OCI-M1 (cell line): ENCODE data around the gene TBX21.

Experiments used
- DNase-seq: peaks from one replicate; lab custom pipeline; 2025; lab: John Stamatoyannopoulos, UW

The TBX21 gene

DNA sequence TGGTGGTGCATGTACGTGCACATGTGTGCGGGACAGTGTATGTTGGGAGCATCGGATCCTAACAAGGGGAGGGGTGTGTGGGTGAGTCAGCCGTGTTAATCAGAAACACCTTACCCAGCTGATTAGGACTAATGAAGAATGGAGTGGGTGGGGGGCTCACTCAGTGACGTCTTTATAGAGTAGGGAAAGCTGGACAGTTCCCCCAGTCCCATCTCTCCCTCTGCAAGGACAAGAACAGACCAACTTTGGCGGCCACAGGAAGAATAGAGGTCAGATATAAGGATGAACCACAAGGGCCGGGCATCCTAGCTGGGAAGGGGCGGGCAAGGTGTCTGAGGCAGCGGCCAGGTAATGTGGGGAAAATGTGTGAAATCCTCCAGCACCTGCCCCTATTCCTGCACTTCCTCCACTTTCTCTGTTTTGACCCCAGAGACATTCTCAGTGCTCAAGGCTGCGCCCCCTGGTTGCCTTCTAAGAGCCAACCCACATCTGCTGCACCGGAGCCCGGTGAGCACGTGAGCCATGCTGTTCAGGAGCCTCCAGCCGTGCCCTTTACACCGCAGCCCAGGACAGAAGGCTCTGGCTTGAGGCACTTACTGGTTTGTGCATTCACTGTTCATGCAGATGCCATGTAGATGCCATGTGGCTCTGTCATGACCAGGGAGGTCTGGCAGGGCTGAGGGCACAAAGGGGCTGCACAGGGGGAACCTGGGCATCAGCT, 18.9 kb upstream of the TBX21 start:
- peak; percentile 24 for DNase-seq

- no peak for DNase-seq
Observed at GRCh38 chr17:47714773-47715396, 18.2 kb upstream of the TBX21 start.

- no peak for DNase-seq
Observed at GRCh38 chr17:47715669-47716325, 17.2 kb upstream of the TBX21 start.

GRCh38 chr17:47716375-47716774, 16.7 kb upstream of the TBX21 start:
- DNase-seq = no peak

- peak; percentile 51 for DNase-seq
Observed at GRCh38 chr17:47717261-47717697, 15.8 kb upstream of the TBX21 start.

GRCh38 chr17:47717979-47718621, 14.9 kb upstream of the TBX21 start:
- DNase-seq = peak; percentile 24

DNA sequence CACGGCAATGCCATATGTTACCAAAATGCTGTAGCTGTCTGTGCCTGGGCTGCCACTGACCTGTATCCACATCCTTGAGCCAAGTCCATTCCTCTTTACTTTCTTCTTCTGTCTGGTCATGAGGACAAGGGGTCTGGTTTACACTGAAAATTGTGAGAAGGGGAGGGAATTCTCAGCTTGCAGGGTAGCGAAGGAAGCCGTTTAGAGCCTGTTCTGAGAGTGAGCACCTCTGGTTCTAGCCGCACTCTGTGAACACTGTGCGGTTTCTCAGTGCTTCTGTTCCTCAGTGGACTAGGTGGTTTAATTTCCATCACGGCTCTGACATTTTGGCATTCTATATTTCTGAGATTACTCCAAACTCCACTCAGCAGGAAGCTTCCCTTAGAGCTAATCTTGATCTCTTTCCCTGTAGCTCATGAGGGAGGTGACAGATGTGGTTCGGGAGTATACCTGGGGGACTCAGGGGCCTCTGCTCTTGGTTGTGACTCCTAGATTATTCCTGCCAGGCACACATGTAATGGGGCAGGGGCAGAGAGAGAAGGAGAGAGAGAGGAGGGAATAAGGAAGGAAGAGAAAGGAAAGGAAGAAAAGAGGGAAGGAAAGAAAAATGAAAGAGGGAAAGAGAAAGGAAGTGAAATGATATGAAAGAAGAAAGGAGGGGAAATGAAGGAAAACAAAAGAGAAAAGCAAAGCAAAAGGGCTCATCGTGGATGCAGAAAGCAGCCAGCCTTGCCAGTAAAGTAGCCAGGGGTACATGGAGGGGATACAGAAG, 14.2 kb upstream of the TBX21 start:
- DNase-seq = no peak

DNA sequence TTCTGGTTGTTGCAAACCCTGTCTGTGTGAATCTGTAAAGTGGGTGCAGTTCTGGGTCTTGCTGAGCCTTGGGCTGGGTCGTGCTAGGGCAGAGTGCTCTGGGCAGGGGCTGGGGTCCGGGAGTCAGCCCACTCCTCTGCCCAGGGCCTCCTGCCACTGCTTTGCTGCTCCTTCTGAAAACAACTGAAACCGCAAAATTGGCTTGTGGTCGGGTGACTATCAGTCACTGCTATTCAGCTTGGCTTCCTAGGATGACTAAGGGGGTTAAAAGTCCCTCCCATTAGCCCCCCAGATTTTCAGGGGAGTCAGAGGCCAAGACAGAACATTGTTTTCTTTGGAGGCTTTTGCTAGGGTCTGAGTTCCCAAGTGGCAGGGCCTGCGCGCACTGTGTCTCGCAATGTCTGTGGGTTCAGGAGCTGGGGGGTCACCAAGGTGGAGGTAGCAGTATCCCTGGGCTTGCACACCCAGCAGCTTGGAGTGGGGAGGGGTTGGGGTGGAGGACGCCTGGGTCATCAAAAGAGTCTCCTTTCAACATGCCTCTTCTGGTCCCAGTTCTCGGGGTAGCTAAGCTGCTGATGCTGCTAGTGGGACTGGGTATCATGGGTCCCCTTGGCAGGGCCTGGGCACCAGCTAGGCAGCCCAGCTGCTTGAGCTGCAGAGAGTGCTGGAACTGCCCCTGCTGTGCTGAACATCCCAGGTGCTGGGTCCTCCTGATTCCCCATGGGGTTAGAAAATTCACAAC, 13.5 kb upstream of the TBX21 start:
- peak; percentile 78 for DNase-seq

DNA sequence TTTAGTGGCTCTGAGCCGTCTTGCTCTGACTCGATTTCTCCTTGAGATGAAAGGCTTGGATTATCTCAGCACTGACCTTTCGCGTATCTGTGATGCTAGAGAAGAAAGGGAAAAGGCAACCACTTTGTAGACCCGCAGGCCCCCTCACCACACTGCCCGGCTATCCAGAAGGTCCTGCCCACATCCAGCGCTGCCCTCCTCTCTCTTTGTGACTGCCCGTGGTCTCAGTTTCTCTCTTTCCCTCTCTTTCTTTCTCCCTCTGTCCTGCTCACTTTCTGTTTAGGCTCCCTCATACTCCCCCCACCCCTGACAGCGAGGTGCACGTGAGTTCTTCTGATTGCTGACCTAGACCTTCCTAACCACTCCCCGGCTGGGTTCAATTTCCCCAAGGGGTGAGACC, 12.8 kb upstream of the TBX21 start:
- no peak for DNase-seq

- peak; percentile 65 for DNase-seq
Observed at GRCh38 chr17:47720754-47721533, 12.1 kb upstream of the TBX21 start.

DNA sequence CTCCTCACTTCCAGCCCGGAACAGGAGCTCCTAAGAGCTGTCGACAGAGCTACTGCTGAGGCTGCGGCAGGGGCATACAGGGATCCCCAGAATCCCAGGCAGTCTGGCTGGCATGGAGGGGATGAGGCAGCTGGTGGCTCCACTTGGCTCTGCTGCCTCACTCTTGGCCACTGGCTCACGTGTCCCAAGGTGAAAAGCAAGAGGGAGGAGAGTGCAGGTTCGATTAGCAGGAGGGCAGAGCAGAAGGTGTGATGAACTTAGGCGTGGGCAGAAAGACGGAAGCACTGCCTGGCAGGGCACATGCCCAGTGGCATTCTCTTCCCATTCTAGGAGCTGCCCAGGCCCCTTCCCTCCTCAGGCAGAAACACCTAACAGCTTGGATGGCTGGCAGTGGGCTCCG, 11.3 kb upstream of the TBX21 start:
- DNase-seq = no peak

GRCh38 chr17:47724705-47725104, 8.3 kb upstream of the TBX21 start:
- DNase-seq = no peak

GRCh38 chr17:47725446-47726111, 7.5 kb upstream of the TBX21 start:
- no peak for DNase-seq

DNA sequence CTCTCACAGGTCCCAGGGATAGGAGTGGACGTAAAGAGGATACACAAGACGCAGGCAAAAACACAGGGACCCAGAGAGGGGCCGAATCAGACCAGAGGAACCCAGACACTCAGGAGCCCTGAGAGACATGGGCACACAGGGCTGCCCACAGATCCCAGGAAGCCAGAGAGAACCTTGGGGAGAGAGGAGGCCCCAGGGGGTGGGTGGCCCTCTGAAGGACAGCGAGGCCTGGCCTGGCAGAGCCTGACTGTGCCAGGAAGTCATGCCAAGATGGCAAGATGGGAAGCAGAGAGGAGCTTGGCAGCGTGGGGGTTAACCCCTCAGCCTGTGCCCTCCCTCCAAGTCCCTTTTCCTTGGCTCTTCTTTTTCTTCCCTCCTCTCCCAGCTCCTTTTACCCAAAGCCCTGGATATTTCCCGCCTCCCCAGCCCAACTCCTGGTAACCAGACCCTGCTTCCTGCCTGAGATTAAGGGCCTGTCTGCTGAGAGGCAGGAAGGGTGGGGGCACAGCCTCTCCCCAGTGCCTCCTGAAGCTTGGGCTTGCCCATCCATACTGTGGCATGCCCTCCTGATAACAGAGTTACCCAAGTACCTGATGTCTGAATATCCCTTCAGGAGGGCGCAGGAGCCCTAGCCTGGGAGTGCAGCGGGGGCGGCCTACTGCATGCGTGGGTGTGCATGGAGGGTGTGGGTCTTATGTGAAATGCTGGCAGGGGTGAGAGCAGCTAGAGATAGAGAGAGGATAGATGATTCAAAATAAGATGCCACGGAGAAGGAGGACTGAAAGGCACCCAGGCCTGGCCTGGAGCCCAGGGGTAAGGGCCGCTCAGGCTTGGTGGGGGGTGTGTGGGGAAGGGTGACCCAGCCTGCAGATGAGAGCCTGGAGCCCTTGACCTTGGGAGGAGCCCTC, 6.0 kb upstream of the TBX21 start:
- no peak for DNase-seq

DNA sequence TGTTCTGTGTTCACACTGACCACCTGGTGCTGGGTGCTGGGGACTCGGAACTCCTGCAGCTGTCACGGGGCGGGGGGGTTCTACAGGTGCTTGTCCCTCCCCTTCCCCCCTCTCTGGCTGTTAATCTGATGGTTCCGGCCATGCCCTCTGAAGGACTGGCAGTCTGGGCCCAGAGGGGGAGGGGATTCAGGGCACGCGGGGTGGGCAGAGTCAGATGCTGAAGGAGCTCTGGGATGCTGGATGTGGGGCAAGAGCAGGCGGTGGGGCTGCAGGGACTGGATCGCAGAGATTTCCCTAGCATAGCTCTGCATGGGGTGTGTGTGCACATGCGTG, 5.4 kb upstream of the TBX21 start:
- no peak for DNase-seq

DNA sequence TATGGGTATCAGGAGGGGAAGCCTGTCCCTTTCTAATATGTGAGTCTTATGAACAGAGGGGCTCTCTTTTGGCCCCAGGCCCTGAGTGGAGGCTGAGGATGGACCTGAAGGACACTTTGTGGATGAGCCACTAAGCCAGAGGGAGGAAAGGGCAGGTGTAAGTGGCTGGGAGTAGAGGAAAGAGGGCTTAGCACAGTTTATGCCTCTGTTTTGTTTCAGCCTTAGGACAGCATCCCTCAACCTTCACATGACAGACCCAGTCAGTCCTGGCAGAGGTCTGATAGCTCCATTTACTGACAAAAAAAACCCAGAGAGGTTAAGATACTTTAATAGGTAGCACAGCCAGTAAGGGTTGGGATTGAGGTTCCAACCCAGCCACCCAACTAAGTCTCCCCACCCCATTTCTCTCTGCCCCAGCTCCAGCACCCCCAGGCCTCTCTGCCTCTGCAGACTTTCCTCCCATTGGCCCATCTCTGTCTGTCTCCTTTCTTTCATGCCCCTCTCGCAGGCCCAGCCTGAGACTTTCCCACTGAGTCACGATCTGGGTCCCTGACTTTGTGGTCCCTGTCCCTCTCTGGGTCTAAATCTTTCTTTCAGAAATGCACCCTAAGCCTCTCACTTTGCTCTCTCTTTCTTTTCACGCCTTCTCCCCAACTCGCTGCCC, 4.7 kb upstream of the TBX21 start:
- no peak for DNase-seq

- no peak for DNase-seq
Observed at GRCh38 chr17:47729476-47729875, 3.6 kb upstream of the TBX21 start.

GRCh38 chr17:47730681-47731080, 2.4 kb upstream of the TBX21 start:
- no peak for DNase-seq
